Lower lobe of right lung (tissue), 2 donors: Measurements from ENCODE around the gene KRT4. TPM values are rescaled to one million over a fixed set of nuclear protein-coding genes. Genes with fewer than 3 reads are reported as not detected.
A peak's percentile ranks its signal among the peaks of the same experiment; 100 is the strongest.

Experiments
- ATAC-seq, 2 donors: fragments of 200-7000 bp; cut with Tn5 transposase; one replicate each; pipeline ENCODE4 v1.9.1; 2020 to 2022; ENCODE audit warnings: mild to moderate bottlenecking in 2 of 2, moderate library complexity in 2 of 2
- DNase-seq: peaks from one replicate; pipeline ENCODE4 v3.0.0-alpha.2; 2020
- H3K27ac ChIP-seq: fragments of 200-600 bp; one replicate; pipeline ENCODE4 v1.8.0; 2022
- H3K27me3 ChIP-seq: fragments of 200-600 bp; one replicate; pipeline ENCODE4 v1.8.0; 2022; ENCODE audit warnings: low read depth
- H3K36me3 ChIP-seq: fragments of 200-600 bp; one replicate; pipeline ENCODE4 v1.8.0; 2022; ENCODE audit warnings: mild to moderate bottlenecking
- H3K4me1 ChIP-seq: fragments of 200-600 bp; one replicate; pipeline ENCODE4 v1.8.0; 2022
- H3K4me3 ChIP-seq: fragments of 200-600 bp; one replicate; pipeline ENCODE4 v1.8.0; 2022; ENCODE audit warnings: mild to moderate bottlenecking
- H3K9me3 ChIP-seq: fragments of 200-600 bp; one replicate; pipeline ENCODE4 v1.8.0; 2022
- CTCF ChIP-seq: fragments of 200-600 bp; IDR thresholded peaks from one replicate; pipeline ENCODE4 v1.8.0; 2022; ENCODE audit warnings: antibody characterized with exemption, mild to moderate bottlenecking
- intact Hi-C: fragments of 100-400 bp; cut with DNase I; formaldehyde crosslinking; loops from one replicate; pipeline ENCODE4 v1.11.0; 2022
- total RNA-seq: library from RNA; stranded (reverse); fragmentation: NEBNext Ultra II Directional; extraction: Animal tissue kit (Norgen Biotek cat#: 25700); gene quantifications from one replicate; pipeline ENCODE4 v1.2.1, GENCODE V29; 2021
- donor health status: DM: no; HTN: yes; CAD: no; lungs with severe emphysema.

Gene KRT4
- total RNA-seq, 1 donor from 2014 or later: 6.4 TPM

- no peak for DNase-seq
- H3K4me1 ChIP-seq: peaks cover 23% of the 10 kb centered on the region
- no peak for ATAC-seq
- no peak overlapping the region for H3K4me3 ChIP-seq
- intact Hi-C loops: no loop called here
- H3K27ac ChIP-seq: no peak overlapping the region
- H3K9me3 ChIP-seq: no peaks in the 10 kb centered on the region
- no peak for TF ChIP-seq CTCF
- no peaks in the 10 kb centered on the region for H3K36me3 ChIP-seq
- peaks cover 8% of the 10 kb centered on the region for H3K27me3 ChIP-seq
Observed at GRCh38 chr12:52800259-52800917, 13.5 kb downstream of the KRT4 start.

GRCh38 chr12:52799505-52800211 is 14.3 kb downstream of the KRT4 start:
- H3K9me3 ChIP-seq: no peaks in the 10 kb centered on the region
- DNase-seq: no peak
- H3K4me3 ChIP-seq: no peak overlapping the region
- intact Hi-C loops: no loop called here
- TF ChIP-seq CTCF: no peak
- peaks cover 23% of the 10 kb centered on the region for H3K4me1 ChIP-seq
- no peaks in the 10 kb centered on the region for H3K36me3 ChIP-seq
- ATAC-seq: no peak
- H3K27me3 ChIP-seq: peaks cover 7% of the 10 kb centered on the region
- H3K27ac ChIP-seq: no peak overlapping the region

- no peaks in the 10 kb centered on the region for H3K9me3 ChIP-seq
- intact Hi-C loops: no loop called here
- H3K36me3 ChIP-seq: no peaks in the 10 kb centered on the region
- DNase-seq (no peak), ATAC-seq (peak; percentile 83 to 89)
- H3K4me3 ChIP-seq: no peak overlapping the region
- H3K27me3 ChIP-seq: peaks cover 12% of the 10 kb centered on the region
- no peak for TF ChIP-seq CTCF
- H3K27ac ChIP-seq: no peak overlapping the region
- H3K4me1 ChIP-seq: peaks cover 23% of the 10 kb centered on the region
Observed at GRCh38 chr12:52798671-52799504, 15.0 kb downstream of the KRT4 start.

- peaks cover 23% of the 10 kb centered on the region for H3K4me1 ChIP-seq
- DNase-seq (no peak), ATAC-seq (no peak)
- intact Hi-C loops: no loop called here
- no peak for TF ChIP-seq CTCF
- peaks cover 16% of the 10 kb centered on the region for H3K27me3 ChIP-seq
- H3K4me3 ChIP-seq: no peak overlapping the region
- H3K9me3 ChIP-seq: no peaks in the 10 kb centered on the region
- no peak overlapping the region for H3K27ac ChIP-seq
- no peaks in the 10 kb centered on the region for H3K36me3 ChIP-seq
Observed at GRCh38 chr12:52798003-52798670, 15.8 kb downstream of the KRT4 start.

- no peak for TF ChIP-seq CTCF
- Histone ChIP-seq H3K27me3 (peaks cover 23% of the 10 kb centered on the region), H3K4me1 (peaks cover 23% of the 10 kb centered on the region), H3K9me3 (no peaks in the 10 kb centered on the region), H3K27ac (no peak overlapping the region), H3K36me3 (no peaks in the 10 kb centered on the region), H3K4me3 (no peak overlapping the region)
- DNase-seq: no peak
- ATAC-seq: no peak
- intact Hi-C loops: no loop called here
Observed at GRCh38 chr12:52797529-52797894, 16.4 kb downstream of the KRT4 start.
